HEK293T (cell line): ENCODE results near the gene N4BP2L2.

Source experiments
- CTCF ChIA-PET: fragments of 350-600 bp; formaldehyde crosslinking; extraction: SDS; loops from one replicate; lab custom pipeline; 2021; ENCODE audit warnings: antibody characterized with exemption, inconsistent platforms; lab: Yijun Ruan, JAX
- POLR2A ChIA-PET: fragments of 350-600 bp; formaldehyde crosslinking; extraction: SDS; loops from one replicate; lab custom pipeline; 2020; ENCODE audit warnings: antibody characterized with exemption, inconsistent platforms; lab: Yijun Ruan, JAX
- DNase-seq: peaks from one replicate; pipeline ENCODE4 v3.0.0; 2012; ENCODE audit warnings: mixed read lengths; ENCODE audit errors: extremely low spot score
- ARNT ChIP-seq: fragments of 450-650 bp; IDR thresholded peaks from 2 replicates; pipeline ENCODE4 v1.6.1; 2017; ENCODE audit warnings: mild to moderate bottlenecking
- BHLHE40 ChIP-seq: fragments of 450-650 bp; IDR thresholded peaks from 2 replicates; pipeline ENCODE4 v1.6.1; 2016; ENCODE audit warnings: mild to moderate bottlenecking, moderate library complexity, borderline replicate concordance
- CTBP1 ChIP-seq: fragments of 450-650 bp; IDR thresholded peaks from 2 replicates; pipeline ENCODE4 v1.6.1; 2016; ENCODE audit warnings: borderline replicate concordance
- ELF4 ChIP-seq: fragments of 450-650 bp; IDR thresholded peaks from 2 replicates; pipeline ENCODE4 v1.6.1; 2017; ENCODE audit warnings: antibody characterized with exemption
- FOXA1 ChIP-seq: fragments of 450-650 bp; IDR thresholded peaks from 2 replicates; pipeline ENCODE4 v1.6.1; 2016; ENCODE audit warnings: mild to moderate bottlenecking
- FOXK2 ChIP-seq: fragments of 450-650 bp; IDR thresholded peaks from 2 replicates; pipeline ENCODE4 v1.6.1; 2016; ENCODE audit warnings: mild to moderate bottlenecking
- FOXM1 ChIP-seq: fragments of 450-650 bp; IDR thresholded peaks from 2 replicates; pipeline ENCODE4 v1.6.1; 2017; ENCODE audit warnings: mild to moderate bottlenecking, borderline replicate concordance
- HDGF ChIP-seq: fragments of 450-650 bp; IDR thresholded peaks from 2 replicates; pipeline ENCODE4 v1.6.1; 2017; ENCODE audit warnings: antibody characterized with exemption, borderline replicate concordance
- L3MBTL2 ChIP-seq: fragments of 450-650 bp; conservative IDR thresholded peaks from 2 replicates; pipeline ENCODE4 v1.6.1; 2016; ENCODE audit warnings: mild to moderate bottlenecking
- LEF1 ChIP-seq: fragments of 450-650 bp; IDR thresholded peaks from 2 replicates; pipeline ENCODE4 v1.6.1; 2017; ENCODE audit warnings: mild to moderate bottlenecking, borderline replicate concordance
- NFRKB ChIP-seq: fragments of 450-650 bp; IDR thresholded peaks from 2 replicates; pipeline ENCODE4 v1.6.1; 2016; ENCODE audit warnings: mild to moderate bottlenecking, moderate library complexity
- PKNOX1 ChIP-seq: fragments of 450-650 bp; IDR thresholded peaks from 2 replicates; pipeline ENCODE4 v1.6.1; 2016
- SP1 ChIP-seq: fragments of 450-650 bp; IDR thresholded peaks from 2 replicates; pipeline ENCODE4 v1.6.1; 2017
- SUZ12 ChIP-seq: fragments of 450-650 bp; IDR thresholded peaks from 2 replicates; pipeline ENCODE4 v1.6.1; 2016; ENCODE audit warnings: mild to moderate bottlenecking
- TARDBP ChIP-seq: fragments of 450-650 bp; IDR thresholded peaks from 2 replicates; pipeline ENCODE4 v1.6.1; 2016
- ZNF384 ChIP-seq: fragments of 450-650 bp; IDR thresholded peaks from 2 replicates; pipeline ENCODE4 v1.6.1; 2016

The N4BP2L2 gene

GRCh38 chr13:32538621-32539246 lies at the start of gene N4BP2L2:
N4BP2L2 (minus strand) TSS chr13:32538795; CDS start chr13:32537027, 1,768 bp downstream.
- TF ChIP-seq LEF1 (no peak), TARDBP (no peak), ARNT (no peak), L3MBTL2 (peak; percentile 72), SUZ12 (0 out of 2 replicates have a peak, but pooled peaks have one; percentile 44), NFRKB (no peak), SP1 (no peak), ELF4 (no peak)
- POLR2A ChIA-PET = interaction anchor here (0.8 to 1.6 kb wide), 7 partner anchors 11 to 247 kb away, joined by 3 to 7 read pairs (median 4); partner anchors contain the start of genes BRCA2, PDS5B and ZAR1L
- CTCF ChIA-PET = interaction anchor here (0.6 kb wide), 1 partner anchor 384 kb away, joined by 3 read pairs; no protein-coding TSS in a partner anchor
- DNase-seq = peak; percentile 89

GRCh38 chr13:32587811-32588170 lies 49.2 kb upstream of the N4BP2L2 start:
- DNase-seq = no peak
- POLR2A ChIA-PET = interaction anchor here (0.9 to 1.1 kb wide), 3 partner anchors 52 to 63 kb away, joined by 3 to 5 read pairs (median 4); no protein-coding TSS in a partner anchor
- CTCF ChIA-PET = interaction anchor here (0.6 to 2.0 kb wide), 4 partner anchors 45 to 63 kb away, joined by 3 to 8 read pairs (median 6); no protein-coding TSS in a partner anchor
- TF ChIP-seq TARDBP (no peak), BHLHE40 (no peak), ELF4 (no peak), CTBP1 (no peak), ARNT (no peak), SP1 (no peak), FOXM1 (no peak), LEF1 (no peak), ZNF384 (no peak), PKNOX1 (no peak), L3MBTL2 (no peak)

- peak; percentile 53 for DNase-seq
- CTCF ChIA-PET = interaction anchor here (0.6 to 2.0 kb wide), 4 partner anchors 46 to 63 kb away, joined by 3 to 8 read pairs (median 6); no protein-coding TSS in a partner anchor
- POLR2A ChIA-PET = interaction anchor here (0.9 to 1.1 kb wide), 3 partner anchors 52 to 64 kb away, joined by 3 to 5 read pairs (median 4); no protein-coding TSS in a partner anchor
- TF ChIP-seq NFRKB (no peak), ELF4 (no peak), FOXK2 (no peak), CTBP1 (no peak), ARNT (no peak), L3MBTL2 (no peak), FOXM1 (no peak), TARDBP (no peak), SUZ12 (no peak), HDGF (no peak), SP1 (no peak), ZNF384 (no peak)
Observed at GRCh38 chr13:32587011-32587810, 48.6 kb upstream of the N4BP2L2 start.

GRCh38 chr13:32586080-32586900 lies 47.7 kb upstream of the N4BP2L2 start, which contains the start of gene PDS5B:
PDS5B (plus strand) TSS chr13:32586452; CDS start chr13:32648773, 62,321 bp downstream.
- ChIA-PET CTCF (interaction anchor here (0.5 to 2.0 kb wide), 6 partner anchors 47 to 65 kb away, joined by 3 to 8 read pairs (median 5); no protein-coding TSS in a partner anchor), POLR2A (interaction anchor here (0.7 to 1.6 kb wide), 7 partner anchors 15 to 957 kb away, joined by 3 to 9 read pairs (median 3); partner anchors contain the start of gene N4BP2L2)
- TF ChIP-seq L3MBTL2 (no peak), PKNOX1 (peak; percentile 13; the same call in 1 of the 2 replicates)
- DNase-seq = peak; percentile 92

- POLR2A ChIA-PET = interaction anchor here (0.9 to 1.6 kb wide), 4 partner anchors 47 to 957 kb away, joined by 3 to 9 read pairs (median 3); partner anchors contain the start of gene N4BP2L2
- no peak for TF ChIP-seq TARDBP
- TF ChIP-seq CTBP1 = no peak
- TF ChIP-seq LEF1 = no peak
- no peak for TF ChIP-seq SUZ12
- TF ChIP-seq SP1 = no peak
- no peak for TF ChIP-seq FOXA1
- no peak for TF ChIP-seq L3MBTL2
- TF ChIP-seq HDGF = no peak
- TF ChIP-seq BHLHE40 = no peak
- no peak for TF ChIP-seq NFRKB
- no peak for TF ChIP-seq ARNT
- TF ChIP-seq FOXM1 = no peak
- no peak for TF ChIP-seq PKNOX1
- no peak for TF ChIP-seq ELF4
- TF ChIP-seq FOXK2 = no peak
- no peak for TF ChIP-seq ZNF384
- DNase-seq = no peak
- CTCF ChIA-PET = interaction anchor here (0.5 to 1.1 kb wide), 4 partner anchors 51 to 65 kb away, joined by 3 to 6 read pairs (median 4); no protein-coding TSS in a partner anchor
Observed at GRCh38 chr13:32585550-32586079, 47.0 kb upstream of the N4BP2L2 start.
